HepG2 (cell line): Measurements from ENCODE around the gene SLC19A3. TPM values are rescaled to one million over a fixed set of nuclear protein-coding genes. Genes with fewer than 3 reads are reported as not detected.

Experiments used
- AGO1 ChIP-seq: fragments of 200-400 bp; formaldehyde crosslinking; IDR thresholded peaks from 2 replicates; pipeline ENCODE4 v1.6.1; 2017; ENCODE audit warnings: mild to moderate bottlenecking, low read depth, low read length, moderate library complexity; ENCODE audit not compliant: poor library complexity, severe bottlenecking
- AHR ChIP-seq: IDR thresholded peaks from 2 replicates; pipeline ENCODE4 v1.6.1; 2018; ENCODE audit warnings: missing genetic modification reagents, missing compliant biosample characterization
- ATF2 ChIP-seq: sonication (generic); formaldehyde crosslinking; IDR thresholded peaks from 2 replicates; pipeline ENCODE4 v1.4.0; 2020; ENCODE audit warnings: missing genetic modification reagents
- ATM ChIP-seq: fragments of 450-650 bp; IDR thresholded peaks from 2 replicates; pipeline ENCODE4 v1.7.1; 2017; ENCODE audit warnings: mild to moderate bottlenecking, borderline replicate concordance
- HNF4G ChIP-seq, 2 experiments: sonication (generic) in 1 of 2; formaldehyde crosslinking in 1 of 2; IDR thresholded peaks; 2 replicates each; pipeline versions ENCODE4 v1.4.0 to v1.6.1; 2011 to 2020; ENCODE audit warnings: borderline replicate concordance in 2 of 2, low read depth in 2 of 2, mild to moderate bottlenecking in 2 of 2, low read length in 1 of 2, missing genetic modification reagents in 1 of 2, moderate library complexity in 1 of 2
- JARID2 ChIP-seq: sonication (generic); formaldehyde crosslinking; IDR thresholded peaks from 2 replicates; pipeline ENCODE4 v1.8.1; 2023; ENCODE audit warnings: missing genetic modification reagents, inconsistent platforms; ENCODE audit not compliant: insufficient replicate concordance
- MAF1 ChIP-seq: sonication (generic); formaldehyde crosslinking; IDR thresholded peaks from 2 replicates; pipeline ENCODE4 v1.5.0; 2020; ENCODE audit warnings: missing genetic modification reagents, borderline replicate concordance
- MEF2D ChIP-seq: sonication (generic); formaldehyde crosslinking; IDR thresholded peaks from 2 replicates; pipeline ENCODE4 v1.5.1; 2020; ENCODE audit warnings: mild to moderate bottlenecking, missing genetic modification reagents
- MYPOP ChIP-seq: sonication (generic); formaldehyde crosslinking; IDR thresholded peaks from 2 replicates; pipeline ENCODE4 v1.8.1; 2023; ENCODE audit warnings: mild to moderate bottlenecking, moderate library complexity, missing genetic modification reagents
- PBX2 ChIP-seq: IDR thresholded peaks from 2 replicates; pipeline ENCODE4 v1.6.1; 2016; ENCODE audit warnings: control low read depth
- SRF ChIP-seq: IDR thresholded peaks from 2 replicates; pipeline ENCODE4 v1.6.1; 2011; ENCODE audit warnings: mild to moderate bottlenecking, low read depth, low read length, moderate library complexity
- ZNF354B ChIP-seq: sonication (generic); formaldehyde crosslinking; IDR thresholded peaks from 2 replicates; pipeline ENCODE4 v1.8.0; 2022; ENCODE audit warnings: mild to moderate bottlenecking, missing genetic modification reagents
- ZNF543 ChIP-seq: sonication (generic); formaldehyde crosslinking; IDR thresholded peaks from 2 replicates; pipeline ENCODE4 v1.4.0; 2020; ENCODE audit warnings: mild to moderate bottlenecking, missing genetic modification reagents
- ZNF577 ChIP-seq: sonication (generic); formaldehyde crosslinking; IDR thresholded peaks from 2 replicates; pipeline ENCODE4 v1.4.0; 2020; ENCODE audit warnings: mild to moderate bottlenecking, low read depth, missing genetic modification reagents, borderline replicate concordance
- ZNF761 ChIP-seq: sonication (generic); formaldehyde crosslinking; conservative IDR thresholded peaks from 2 replicates; pipeline ENCODE4 v1.4.0; 2020; ENCODE audit warnings: mild to moderate bottlenecking, missing genetic modification reagents
- ZNF776 ChIP-seq: sonication (generic); formaldehyde crosslinking; IDR thresholded peaks from 2 replicates; pipeline ENCODE4 v1.4.0; 2020; ENCODE audit warnings: mild to moderate bottlenecking, missing genetic modification reagents
- ZNF816 ChIP-seq: sonication (generic); formaldehyde crosslinking; IDR thresholded peaks from 2 replicates; pipeline ENCODE4 v1.8.0; 2022; ENCODE audit warnings: missing genetic modification reagents, mild to moderate bottlenecking, borderline replicate concordance
- ZSCAN31 ChIP-seq: sonication (generic); formaldehyde crosslinking; IDR thresholded peaks from 2 replicates; pipeline ENCODE4 v1.5.0; 2020; ENCODE audit warnings: low read depth, mild to moderate bottlenecking, missing genetic modification reagents
- polyA plus RNA-seq, 8 experiments: library from polyadenylated mRNA; depleted of rRNA in 3 of 8; stranded (reverse) in 7 of 8; unstranded in 1 of 8; fragments of >200 nt; fragmentation: Illumina TruSeq in 4 of 8; extraction: Trizol in 4 of 8; gene quantifications; 2 replicates each; pipeline versions ENCODE4 v1.2.1 to v1.2.3, GENCODE V29; 2011 to 2016; ENCODE audit warnings: low read depth in 4 of 8, missing spikeins in 1 of 8, mixed read lengths in 1 of 8; ENCODE audit not compliant: insufficient read depth in 1 of 8
- total RNA-seq, 5 experiments: library from RNA; depleted of rRNA; stranded (reverse); fragments of >200 nt; fragmentation: Illumina TruSeq; extraction: Trizol; gene quantifications; 2 replicates each; pipeline ENCODE4 v1.2.3, GENCODE V29; 2016; ENCODE audit warnings: low read depth in 1 of 5
- TF ChIP-seq, protein P1 (sequence below): sonication (generic); formaldehyde crosslinking; IDR thresholded peaks from 2 replicates; pipeline ENCODE4 v1.4.0; 2020; ENCODE audit warnings: missing genetic modification reagents
- TF ChIP-seq, protein P2 (sequence below): sonication (generic); formaldehyde crosslinking; IDR thresholded peaks from 2 replicates; pipeline ENCODE4 v1.9.0; 2021; ENCODE audit warnings: missing genetic modification reagents, borderline replicate concordance
- TF ChIP-seq, protein P3 (sequence below): IDR thresholded peaks from 2 replicates; pipeline ENCODE4 v1.6.1; 2012; ENCODE audit warnings: inconsistent platforms
- TF ChIP-seq, protein P4 (sequence below): sonication (generic); formaldehyde crosslinking; IDR thresholded peaks from 2 replicates; pipeline ENCODE4 v1.8.0; 2022; ENCODE audit warnings: mild to moderate bottlenecking, missing genetic modification reagents, moderate library complexity

The SLC19A3 gene
- total and polyA plus RNA-seq, 2 of the 13 experiments (the other 11 are each of a cell fraction or from before 2014, with no cell fraction given), result 2.3 to 5.2 TPM

DNA sequence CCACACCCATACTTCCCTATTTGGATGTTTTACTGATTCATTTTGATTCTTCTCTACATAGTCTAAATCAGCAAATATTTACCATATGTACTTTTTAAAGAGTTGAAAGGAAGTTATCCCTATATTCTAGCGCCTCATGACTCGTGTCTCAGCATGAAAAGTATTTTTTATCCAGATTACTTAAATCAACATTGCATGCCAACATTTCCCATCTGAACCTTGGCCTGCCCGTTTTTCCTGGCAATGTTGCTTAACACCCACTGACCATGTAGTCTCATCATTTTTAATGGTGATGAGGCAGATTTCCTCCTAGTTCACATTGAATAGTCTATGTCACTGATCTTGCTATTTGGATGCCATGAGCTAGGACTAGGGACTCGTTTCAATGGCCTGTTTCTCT lies 64.4 kb downstream of the SLC19A3 start (continued):
- TF ChIP-seq, protein P1, sequence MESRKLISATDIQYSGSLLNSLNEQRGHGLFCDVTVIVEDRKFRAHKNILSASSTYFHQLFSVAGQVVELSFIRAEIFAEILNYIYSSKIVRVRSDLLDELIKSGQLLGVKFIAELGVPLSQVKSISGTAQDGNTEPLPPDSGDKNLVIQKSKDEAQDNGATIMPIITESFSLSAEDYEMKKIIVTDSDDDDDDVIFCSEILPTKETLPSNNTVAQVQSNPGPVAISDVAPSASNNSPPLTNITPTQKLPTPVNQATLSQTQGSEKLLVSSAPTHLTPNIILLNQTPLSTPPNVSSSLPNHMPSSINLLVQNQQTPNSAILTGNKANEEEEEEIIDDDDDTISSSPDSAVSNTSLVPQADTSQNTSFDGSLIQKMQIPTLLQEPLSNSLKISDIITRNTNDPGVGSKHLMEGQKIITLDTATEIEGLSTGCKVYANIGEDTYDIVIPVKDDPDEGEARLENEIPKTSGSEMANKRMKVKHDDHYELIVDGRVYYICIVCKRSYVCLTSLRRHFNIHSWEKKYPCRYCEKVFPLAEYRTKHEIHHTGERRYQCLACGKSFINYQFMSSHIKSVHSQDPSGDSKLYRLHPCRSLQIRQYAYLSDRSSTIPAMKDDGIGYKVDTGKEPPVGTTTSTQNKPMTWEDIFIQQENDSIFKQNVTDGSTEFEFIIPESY (CRISPR knock-in tag), result no peak
- no peak for TF ChIP-seq ATF2 (CRISPR knock-in tag)
- no peak for TF ChIP-seq MYPOP (CRISPR knock-in tag)
- no peak for TF ChIP-seq ZSCAN31 (CRISPR knock-in tag)
- no peak for TF ChIP-seq JARID2 (CRISPR knock-in tag)
- TF ChIP-seq SRF, result no peak
- TF ChIP-seq ZNF543 (CRISPR knock-in tag), result no peak
- no peak for TF ChIP-seq PBX2 (CRISPR knock-in tag)
- no peak for TF ChIP-seq ZNF816 (CRISPR knock-in tag)
- TF ChIP-seq MEF2D (CRISPR knock-in tag), result no peak
- 0 out of 2 replicates have a peak, but pooled peaks have one; percentile 25 for TF ChIP-seq HNF4G (IDR thresholded peaks at IDR 0.05; ENCODE audit: borderline replicate concordance, low read depth, low read length)
- no peak for TF ChIP-seq HNF4G (CRISPR knock-in tag; IDR thresholded peaks at IDR 0.05; ENCODE audit: borderline replicate concordance, low read depth)
- no peak for TF ChIP-seq ZNF577
- TF ChIP-seq ZNF761 (CRISPR knock-in tag), result no peak
- TF ChIP-seq, protein P2, sequence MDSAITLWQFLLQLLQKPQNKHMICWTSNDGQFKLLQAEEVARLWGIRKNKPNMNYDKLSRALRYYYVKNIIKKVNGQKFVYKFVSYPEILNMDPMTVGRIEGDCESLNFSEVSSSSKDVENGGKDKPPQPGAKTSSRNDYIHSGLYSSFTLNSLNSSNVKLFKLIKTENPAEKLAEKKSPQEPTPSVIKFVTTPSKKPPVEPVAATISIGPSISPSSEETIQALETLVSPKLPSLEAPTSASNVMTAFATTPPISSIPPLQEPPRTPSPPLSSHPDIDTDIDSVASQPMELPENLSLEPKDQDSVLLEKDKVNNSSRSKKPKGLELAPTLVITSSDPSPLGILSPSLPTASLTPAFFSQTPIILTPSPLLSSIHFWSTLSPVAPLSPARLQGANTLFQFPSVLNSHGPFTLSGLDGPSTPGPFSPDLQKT (CRISPR knock-in tag), result no peak
- TF ChIP-seq, protein P3, sequence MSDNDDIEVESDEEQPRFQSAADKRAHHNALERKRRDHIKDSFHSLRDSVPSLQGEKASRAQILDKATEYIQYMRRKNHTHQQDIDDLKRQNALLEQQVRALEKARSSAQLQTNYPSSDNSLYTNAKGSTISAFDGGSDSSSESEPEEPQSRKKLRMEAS, result no peak
- TF ChIP-seq, protein P4, sequence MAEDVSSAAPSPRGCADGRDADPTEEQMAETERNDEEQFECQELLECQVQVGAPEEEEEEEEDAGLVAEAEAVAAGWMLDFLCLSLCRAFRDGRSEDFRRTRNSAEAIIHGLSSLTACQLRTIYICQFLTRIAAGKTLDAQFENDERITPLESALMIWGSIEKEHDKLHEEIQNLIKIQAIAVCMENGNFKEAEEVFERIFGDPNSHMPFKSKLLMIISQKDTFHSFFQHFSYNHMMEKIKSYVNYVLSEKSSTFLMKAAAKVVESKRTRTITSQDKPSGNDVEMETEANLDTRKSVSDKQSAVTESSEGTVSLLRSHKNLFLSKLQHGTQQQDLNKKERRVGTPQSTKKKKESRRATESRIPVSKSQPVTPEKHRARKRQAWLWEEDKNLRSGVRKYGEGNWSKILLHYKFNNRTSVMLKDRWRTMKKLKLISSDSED (CRISPR knock-in tag), result no peak
- TF ChIP-seq ZNF354B (CRISPR knock-in tag), result no peak
- no peak for TF ChIP-seq AHR
- TF ChIP-seq ZNF776 (CRISPR knock-in tag), result no peak
- TF ChIP-seq MAF1 (CRISPR knock-in tag), result no peak
- TF ChIP-seq AGO1, result no peak
- no peak for TF ChIP-seq ATM
